ENCODE measurements around the gene OR5L1.

OR5L1 gene

GRCh38 chr11:55819330-55819729 lies 8.2 kb downstream of the OR5L1 start, which contains the start of gene OR5D18:
Gene OR5D18, plus strand, starts transcription at chr11:55819630. Its CDS starts 0 bp downstream, at chr11:55819630.
- no peak for TF ChIP-seq CTCF (IDR thresholded peaks at IDR 0.05)
- Histone ChIP-seq H3K4me1 (ENCODE audit: control insufficient read depth in 1 of 2, insufficient read depth in 1 of 2, low read depth in 1 of 2, low read length in 1 of 2) (no peaks in the 10 kb centered on the region), H3K36me3 (no peaks in the 10 kb centered on the region), H3K4me3 (ENCODE audit: low read depth in 1 of 2, low read length in 1 of 2) (no peak within 1 kb of the TSS), H3K27ac (no peak within 1 kb of the TSS), H3K27me3 (no peaks in the 10 kb centered on the region), H3K9me3 (no peaks in the 10 kb centered on the region)

GRCh38 chr11:55826919-55827318 lies 15.8 kb downstream of the OR5L1 start, which contains the start of gene OR5L2:
Gene OR5L2, plus strand, starts transcription at chr11:55827219. Its CDS starts 0 bp downstream, at chr11:55827219.
- TF ChIP-seq CTCF (IDR thresholded peaks at IDR 0.05), result no peak
- no peaks in the 10 kb centered on the region for H3K4me1 ChIP-seq (ENCODE audit: control insufficient read depth in 1 of 2, insufficient read depth in 1 of 2, low read depth in 1 of 2, low read length in 1 of 2)
- H3K27me3 ChIP-seq, result no peaks in the 10 kb centered on the region
- no peaks in the 10 kb centered on the region for H3K36me3 ChIP-seq
- no peak within 1 kb of the TSS for H3K4me3 ChIP-seq (ENCODE audit: low read depth in 1 of 2, low read length in 1 of 2)
- no peak within 1 kb of the TSS for H3K27ac ChIP-seq
- peaks cover 5% of the 10 kb centered on the region for H3K9me3 ChIP-seq

- Histone ChIP-seq H3K27me3 (no peaks in the 10 kb centered on the region), H3K36me3 (no peaks in the 10 kb centered on the region), H3K4me3 (ENCODE audit: low read depth in 1 of 2, low read length in 1 of 2) (no peak within 1 kb of the TSS), H3K9me3 (no peaks in the 10 kb centered on the region), H3K4me1 (ENCODE audit: control insufficient read depth in 1 of 2, insufficient read depth in 1 of 2, low read depth in 1 of 2, low read length in 1 of 2) (no peaks in the 10 kb centered on the region), H3K27ac (no peak within 1 kb of the TSS)
- TF ChIP-seq CTCF (IDR thresholded peaks at IDR 0.05), result no peak
These were observed 27.3 kb downstream of the OR5L1 start, which contains the start of gene OR5D16 for GRCh38 chr11:55838452-55838851. Gene OR5D16, plus strand, starts transcription at chr11:55838752. Its CDS starts 0 bp downstream, at chr11:55838752.

- H3K9me3 ChIP-seq, result no peaks in the 10 kb centered on the region
- no peak for TF ChIP-seq CTCF (IDR thresholded peaks at IDR 0.05)
- H3K27me3 ChIP-seq, result no peaks in the 10 kb centered on the region
- H3K36me3 ChIP-seq, result no peaks in the 10 kb centered on the region
- H3K4me1 ChIP-seq (ENCODE audit: control insufficient read depth in 1 of 2, insufficient read depth in 1 of 2, low read depth in 1 of 2, low read length in 1 of 2), result no peaks in the 10 kb centered on the region
- no peak overlapping the region for H3K4me3 ChIP-seq (ENCODE audit: low read depth in 1 of 2, low read length in 1 of 2)
- H3K27ac ChIP-seq, result no peak overlapping the region
These were observed 36.3 kb downstream of the OR5L1 start for GRCh38 chr11:55847453-55847852.

GRCh38 chr11:55849037-55849436 lies 37.9 kb downstream of the OR5L1 start:
- Histone ChIP-seq H3K27me3 (no peaks in the 10 kb centered on the region), H3K4me3 (ENCODE audit: low read depth in 1 of 2, low read length in 1 of 2) (no peak overlapping the region), H3K27ac (no peak overlapping the region), H3K9me3 (no peaks in the 10 kb centered on the region), H3K4me1 (ENCODE audit: control insufficient read depth in 1 of 2, insufficient read depth in 1 of 2, low read depth in 1 of 2, low read length in 1 of 2) (no peaks in the 10 kb centered on the region), H3K36me3 (no peaks in the 10 kb centered on the region)
- no peak for TF ChIP-seq CTCF (IDR thresholded peaks at IDR 0.05)

GRCh38 chr11:55852141-55852540 lies 41.0 kb downstream of the OR5L1 start:
- Histone ChIP-seq H3K4me3 (ENCODE audit: low read depth in 1 of 2, low read length in 1 of 2) (no peak overlapping the region), H3K4me1 (ENCODE audit: control insufficient read depth in 1 of 2, insufficient read depth in 1 of 2, low read depth in 1 of 2, low read length in 1 of 2) (no peaks in the 10 kb centered on the region), H3K36me3 (no peaks in the 10 kb centered on the region), H3K27me3 (no peaks in the 10 kb centered on the region), H3K27ac (no peak overlapping the region), H3K9me3 (no peaks in the 10 kb centered on the region)
- no peak for TF ChIP-seq CTCF (IDR thresholded peaks at IDR 0.05)
